Pancreas (tissue), 10 donors: Measurements from ENCODE around the gene ZFAND5. TPM values are rescaled to one million over a fixed set of nuclear protein-coding genes. Genes with fewer than 3 reads are reported as not detected.

Experiments used
- ATAC-seq, 4 donors: fragments of 200-7000 bp; cut with Tn5 transposase; one replicate each; pipeline versions ENCODE4 v1.8.0 to v1.9.1; 2020; ENCODE audit warnings: mild to moderate bottlenecking in 4 of 4, moderate library complexity in 4 of 4
- DNase-seq, 6 donors: peaks; one replicate each; pipeline ENCODE4 v3.0.0-alpha.2; 2020
- FAIRE-seq: peaks from 2 replicates; lab custom pipeline; 2012; peaks lifted over from hg19 to GRCh38; lab: Jason Lieb, UNC
- H3K27ac ChIP-seq, 4 donors: fragments of 200-600 bp; sonication (generic); 1 replicate in 3 of 4; 2 replicates in 1 of 4; pipeline versions ENCODE4 v1.5.0 to v1.8.0; 2020
- H3K27me3 ChIP-seq, 4 donors: fragments of 200-600 bp; one replicate each; pipeline ENCODE4 v1.8.0; 2021
- H3K36me3 ChIP-seq, 3 donors: fragments of 200-600 bp; sonication (generic) in 1 of 3; one replicate each; pipeline versions ENCODE4 v1.5.0 to v1.8.0; 2020 to 2021
- H3K4me1 ChIP-seq, 3 donors: fragments of 200-600 bp; one replicate each; pipeline ENCODE4 v1.8.0; 2021
- H3K4me3 ChIP-seq, 4 donors: fragments of 200-600 bp; sonication (generic) in 2 of 4; one replicate each; pipeline versions ENCODE4 v1.5.0 to v1.8.0; 2020 to 2021
- H3K9me3 ChIP-seq, 4 donors: fragments of 200-600 bp; one replicate each; pipeline ENCODE4 v1.8.0; 2021
- CTCF ChIP-seq, 4 donors: fragments of 200-600 bp; sonication (generic) in 3 of 4; IDR thresholded peaks; one replicate each; pipeline versions ENCODE4 v1.5.0 to v1.8.0; 2021; ENCODE audit warnings: antibody characterized with exemption in 4 of 4
- WGBS, 2 donors: extraction: QIAGEN DNeasy Blood & Tissue Kit; methylation state at CpG; one replicate each; pipeline ENCODE4 v1.1.7; 2013; 5-methylcytosine and 5-hydroxymethylcytosine counted together
- intact Hi-C, 3 donors: fragments of 100-400 bp; cut with DNase I; formaldehyde crosslinking; loops; one replicate each; pipeline versions ENCODE4 v1.11.1 to v1.14.2; 2022
- polyA plus RNA-seq, 2 donors: library from polyadenylated mRNA; stranded (reverse); fragments of 200-250 nt; gene quantifications; one replicate each; pipeline ENCODE4 v1.2.3, GENCODE V29; 2013
- total RNA-seq, 6 donors: library from RNA; stranded (reverse); fragmentation: NEBNext Ultra II Directional in 4 of 6; extraction: Animal tissue kit (Norgen Biotek cat#: 25700) in 4 of 6; gene quantifications; one replicate each; pipeline versions ENCODE4 v1.2.1 to v1.2.4, GENCODE V29; 2021 to 2023
- donor health status: healthy with polysubstance abuse.
- donor health status: DM: no; HTN: no; CAD: no; lungs with moderate emphysema.
- donor health status: DM: no; HTN: no; CAD: no.
- donor health status: control.
- donor health status: control.
- donor health status: Bipolar disorder and iron deficiency.
- donor health status: DM: yes; HTN: yes; CAD: no.
- donor health status: DM: no; HTN: no; CAD: no.
- donor health status: DM: no; HTN: no; CAD: no.
- donor health status: DM: yes; HTN: yes; CAD: no.

Gene ZFAND5
- total and polyA plus RNA-seq, 8 donors, result 47.8 to 98.6 (median 70.8) TPM

- FAIRE-seq (no peak), DNase-seq (no peak), ATAC-seq (no peak)
- Histone ChIP-seq H3K36me3 (peaks cover 4 to 7% (median 5%) of the 10 kb centered on the region in 3 donors), H3K27ac (no peak overlapping the region), H3K4me1 (peaks cover 0 to 11% (median 3%) of the 10 kb centered on the region in 3 donors), H3K9me3 (no peaks in the 10 kb centered on the region), H3K27me3 (no peaks in the 10 kb centered on the region), H3K4me3 (no peak overlapping the region)
- 47 to 68% methylated on average over 1 of the region's 1 CpG for WGBS, 2 donors
- TF ChIP-seq CTCF (IDR thresholded peaks at IDR 0.05), result no peak
- intact Hi-C loops, result loop anchor here in 1 of 3 donors (10.0 kb wide), 1 partner anchor 45 kb away; no protein-coding TSS in a partner anchor
Measured at GRCh38 chr9:72349911-72350310, 15.1 kb downstream of the ZFAND5 start.

DNA sequence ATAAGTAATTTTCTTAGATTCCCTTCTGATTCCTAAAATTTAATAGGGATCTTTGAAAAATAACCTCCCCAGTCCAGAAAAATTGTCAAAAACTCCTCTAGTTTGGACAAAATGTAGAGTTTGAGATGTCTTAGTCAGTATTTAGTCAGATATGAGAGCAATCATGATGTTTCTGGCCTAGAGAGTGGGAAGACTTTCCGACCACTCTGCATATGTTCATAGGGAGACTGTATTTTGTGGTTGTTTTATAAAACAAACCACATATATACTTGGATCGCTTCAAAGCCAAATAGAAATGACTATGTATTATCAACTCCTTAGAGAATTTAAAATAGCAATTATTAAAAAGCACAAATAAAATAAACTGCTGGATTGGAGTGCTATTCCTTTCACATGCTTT lies 15.8 kb downstream of the ZFAND5 start:
- FAIRE-seq (no peak), ATAC-seq (no peak), DNase-seq (no peak)
- no peak overlapping the region for H3K27ac ChIP-seq
- H3K4me1 ChIP-seq, result peaks cover 0 to 6% (median 0%) of the 10 kb centered on the region in 3 donors
- 90 to 93% methylated on average over 2 of the region's 2 CpGs for WGBS, 2 donors
- TF ChIP-seq CTCF (IDR thresholded peaks at IDR 0.05), result no peak
- intact Hi-C loops, result no loop called here
- H3K4me3 ChIP-seq, result no peak overlapping the region
- peaks cover 0 to under 1% (median 0%) of the 10 kb centered on the region in 3 donors for H3K36me3 ChIP-seq
- no peaks in the 10 kb centered on the region for H3K9me3 ChIP-seq
- no peaks in the 10 kb centered on the region for H3K27me3 ChIP-seq

GRCh38 chr9:72346333-72346732 lies 18.7 kb downstream of the ZFAND5 start:
- H3K4me3 ChIP-seq, result no peak overlapping the region
- FAIRE-seq, result no peak
- no peaks in the 10 kb centered on the region for H3K36me3 ChIP-seq
- no peak for TF ChIP-seq CTCF (IDR thresholded peaks at IDR 0.05)
- no peaks in the 10 kb centered on the region for H3K9me3 ChIP-seq
- H3K27ac ChIP-seq, result no peak overlapping the region
- 63 to 68% methylated on average over 1 of the region's 1 CpG for WGBS, 2 donors
- intact Hi-C loops, result no loop called here
- peaks cover 0 to 8% (median 5%) of the 10 kb centered on the region in 3 donors for H3K4me1 ChIP-seq
- ATAC-seq, result no peak
- no peak for DNase-seq
- no peaks in the 10 kb centered on the region for H3K27me3 ChIP-seq

DNA sequence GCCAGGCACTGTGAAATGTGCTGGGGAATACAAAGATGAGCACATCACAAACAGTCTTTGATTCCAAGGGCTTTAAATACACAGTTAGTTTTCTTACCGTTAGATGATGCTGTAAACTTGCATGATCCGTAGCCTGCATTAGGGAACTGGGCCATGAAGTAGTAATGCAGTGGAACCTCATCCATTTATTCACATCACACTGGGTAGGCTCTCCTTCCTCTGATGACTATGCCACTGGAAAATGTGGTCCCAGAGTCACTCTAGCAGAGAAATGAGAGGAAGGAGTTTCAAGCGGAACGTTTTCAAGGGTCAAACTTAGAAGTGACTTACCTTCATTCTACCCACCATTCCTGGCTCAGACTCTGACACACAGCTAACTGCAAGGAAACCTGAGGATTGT lies 26.4 kb downstream of the ZFAND5 start:
- no peaks in the 10 kb centered on the region for H3K9me3 ChIP-seq
- peaks cover 0 to 8% (median 5%) of the 10 kb centered on the region in 3 donors for H3K4me1 ChIP-seq
- H3K27ac ChIP-seq, result no peak overlapping the region
- no peak overlapping the region for H3K4me3 ChIP-seq
- no peak for FAIRE-seq
- no peak for ATAC-seq
- TF ChIP-seq CTCF (IDR thresholded peaks at IDR 0.05), result no peak
- DNase-seq, result no peak
- WGBS, 2 donors, result 89 to 92% methylated on average over 4 of the region's 4 CpGs
- no peaks in the 10 kb centered on the region for H3K27me3 ChIP-seq
- no peaks in the 10 kb centered on the region for H3K36me3 ChIP-seq
- intact Hi-C loops, result no loop called here

- no peak for TF ChIP-seq CTCF (IDR thresholded peaks at IDR 0.05)
- no peak overlapping the region for H3K4me3 ChIP-seq
- no peaks in the 10 kb centered on the region for H3K36me3 ChIP-seq
- H3K27ac ChIP-seq, result no peak overlapping the region
- WGBS, 2 donors, result 66 to 74% methylated on average over 5 of the region's 5 CpGs
- H3K9me3 ChIP-seq, result no peaks in the 10 kb centered on the region
- intact Hi-C loops, result no loop called here
- H3K4me1 ChIP-seq, result no peaks in the 10 kb centered on the region
- ATAC-seq (no peak), FAIRE-seq (no peak), DNase-seq (no peak)
- no peaks in the 10 kb centered on the region for H3K27me3 ChIP-seq
Measured at GRCh38 chr9:72337286-72337685, 27.7 kb downstream of the ZFAND5 start.
